Measurements from ENCODE around the gene FBXO46.

DNA sequence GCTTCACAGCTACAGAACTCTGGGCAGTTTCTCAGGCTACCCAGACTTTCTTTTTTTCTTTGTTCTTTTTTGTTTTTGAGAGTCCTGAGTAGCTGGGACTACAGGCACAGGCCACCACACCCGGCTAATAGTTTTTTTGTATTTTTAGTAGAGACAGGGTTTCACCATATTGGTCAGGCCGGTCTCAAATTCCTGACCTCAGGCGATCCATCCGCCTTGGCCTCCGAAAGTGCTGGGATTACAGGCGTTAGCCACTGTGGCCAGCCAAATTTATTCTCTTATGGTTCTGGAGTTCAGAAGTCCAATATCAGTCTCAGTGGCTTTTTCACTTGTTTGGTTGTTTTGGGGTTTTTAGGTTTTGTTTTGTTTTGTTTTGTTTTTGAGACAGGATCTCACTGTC, 14.9 kb upstream of the FBXO46 start:
- no peak for TF ChIP-seq POLR2AphosphoS5 (IDR thresholded peaks at IDR 0.05; ENCODE audit: low read depth, low read length)
- TF ChIP-seq POLR2A (IDR thresholded peaks at IDR 0.05; ENCODE audit: low read depth, low read length): no peak
- no peak for TF ChIP-seq TAF1 (IDR thresholded peaks at IDR 0.05; ENCODE audit: borderline replicate concordance, low read depth, low read length)
